HG03565 (cell line): ENCODE data around the gene NUBP2.

Experiments
- ATAC-seq: cut with Tn5 transposase; IDR thresholded peaks from one replicate; pipeline ENCODE4 v1.9.1; 2021; ENCODE audit warnings: mild to moderate bottlenecking, moderate library complexity; ENCODE audit not compliant: unreplicated experiment

Gene NUBP2, protein sequence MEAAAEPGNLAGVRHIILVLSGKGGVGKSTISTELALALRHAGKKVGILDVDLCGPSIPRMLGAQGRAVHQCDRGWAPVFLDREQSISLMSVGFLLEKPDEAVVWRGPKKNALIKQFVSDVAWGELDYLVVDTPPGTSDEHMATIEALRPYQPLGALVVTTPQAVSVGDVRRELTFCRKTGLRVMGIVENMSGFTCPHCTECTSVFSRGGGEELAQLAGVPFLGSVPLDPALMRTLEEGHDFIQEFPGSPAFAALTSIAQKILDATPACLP

GRCh38 chr16:1782408-1783264 lies at the start of gene NUBP2, which contains the start of gene SPSB3:
Gene NUBP2 (plus strand): TSS chr16:1782960. CDS start chr16:1783021, 61 bp downstream.
Gene SPSB3 (minus strand): TSS chr16:1782571. CDS start chr16:1781483, 1,088 bp downstream.
- peak; percentile 73 for ATAC-seq

DNA sequence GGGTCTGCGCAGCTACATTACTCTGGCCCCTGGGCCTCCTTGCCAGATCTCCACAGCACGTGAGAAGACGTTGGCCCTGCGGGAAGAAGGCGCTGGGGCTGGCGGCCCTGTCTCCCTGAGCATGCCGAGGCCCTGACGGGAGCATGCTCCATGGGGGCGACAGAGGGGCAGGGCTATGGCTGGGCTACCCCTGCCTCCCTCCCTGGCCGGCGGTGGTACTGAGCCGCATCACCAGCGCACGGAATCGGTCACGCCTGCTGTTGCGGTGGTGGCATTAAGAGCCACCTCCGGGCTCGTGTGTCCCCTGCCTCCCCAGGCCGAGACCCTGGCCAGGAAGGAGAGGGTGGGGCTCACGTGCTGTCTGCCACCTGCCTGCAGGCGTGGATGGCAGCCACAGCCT lies 48.6 kb upstream of the NUBP2 start:
- ATAC-seq: no peak

- ATAC-seq: no peak
These were observed 47.9 kb upstream of the NUBP2 start for GRCh38 chr16:1734816-1735215.

- no peak for ATAC-seq
These were observed 42.5 kb upstream of the NUBP2 start for GRCh38 chr16:1740234-1740633.

DNA sequence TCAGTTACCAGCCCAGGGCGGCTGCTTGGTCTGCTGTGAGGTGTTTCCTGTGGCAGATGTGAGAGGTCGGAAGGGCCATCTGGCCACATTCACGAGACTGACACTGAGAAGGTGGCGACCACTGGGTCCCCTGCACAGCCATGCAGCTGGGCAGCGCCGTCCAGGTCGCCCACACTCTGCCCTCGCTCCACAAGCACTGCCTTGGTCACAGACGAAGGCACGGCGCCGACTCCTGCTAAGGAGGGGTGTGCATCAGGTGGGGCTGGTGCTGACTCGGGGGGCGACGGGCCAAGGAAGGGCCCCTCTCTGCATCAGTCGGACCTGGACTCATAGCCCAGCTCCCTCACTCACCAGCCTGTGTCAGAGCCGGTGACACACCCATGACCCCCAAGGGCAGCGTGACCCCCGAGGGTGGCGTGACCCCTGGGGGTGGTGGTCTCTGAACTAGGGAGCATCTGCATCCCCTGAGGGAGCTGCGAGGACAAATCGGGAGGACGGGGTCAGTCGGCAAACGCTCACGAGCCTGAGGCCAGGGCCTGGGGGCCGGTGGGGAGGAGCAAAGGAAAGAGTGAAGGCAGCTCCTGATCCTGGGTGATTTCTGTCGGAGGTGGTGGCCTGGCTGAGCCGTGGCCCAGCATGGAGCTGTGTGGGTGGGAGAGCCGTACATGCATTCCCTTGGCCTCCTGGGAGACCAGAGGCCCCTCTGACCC lies 41.8 kb upstream of the NUBP2 start:
- no peak for ATAC-seq

DNA sequence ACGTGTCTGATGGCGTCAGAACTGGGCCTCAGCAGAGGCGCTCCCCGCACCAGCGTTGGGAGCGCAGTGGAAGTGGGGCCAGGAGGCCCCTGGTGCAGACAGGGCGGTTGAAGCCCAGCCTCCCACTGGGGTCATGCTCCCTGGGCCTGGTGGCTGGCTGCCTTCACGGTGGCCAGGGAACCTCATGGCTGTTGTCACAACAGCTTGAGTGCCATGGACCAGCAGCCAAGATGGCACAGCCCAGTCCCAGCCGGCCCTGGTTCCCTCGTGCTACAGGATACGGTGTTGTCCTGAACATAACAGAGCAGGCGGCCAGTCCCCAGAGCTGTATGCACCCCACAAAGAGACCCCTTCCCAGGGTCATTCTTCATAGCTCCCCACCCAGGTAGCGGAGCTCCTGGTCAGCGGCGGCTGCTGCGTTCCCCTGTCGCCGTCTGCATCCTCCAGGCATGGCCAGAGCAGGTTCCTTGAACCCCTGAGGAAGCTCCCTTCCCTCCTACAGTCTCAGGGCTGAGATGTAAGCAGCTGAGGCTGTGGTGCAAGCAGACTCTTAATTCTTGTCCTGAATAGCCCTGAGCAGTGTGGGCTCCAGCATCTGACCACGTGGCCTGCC lies 41.1 kb upstream of the NUBP2 start:
- ATAC-seq: no peak

DNA sequence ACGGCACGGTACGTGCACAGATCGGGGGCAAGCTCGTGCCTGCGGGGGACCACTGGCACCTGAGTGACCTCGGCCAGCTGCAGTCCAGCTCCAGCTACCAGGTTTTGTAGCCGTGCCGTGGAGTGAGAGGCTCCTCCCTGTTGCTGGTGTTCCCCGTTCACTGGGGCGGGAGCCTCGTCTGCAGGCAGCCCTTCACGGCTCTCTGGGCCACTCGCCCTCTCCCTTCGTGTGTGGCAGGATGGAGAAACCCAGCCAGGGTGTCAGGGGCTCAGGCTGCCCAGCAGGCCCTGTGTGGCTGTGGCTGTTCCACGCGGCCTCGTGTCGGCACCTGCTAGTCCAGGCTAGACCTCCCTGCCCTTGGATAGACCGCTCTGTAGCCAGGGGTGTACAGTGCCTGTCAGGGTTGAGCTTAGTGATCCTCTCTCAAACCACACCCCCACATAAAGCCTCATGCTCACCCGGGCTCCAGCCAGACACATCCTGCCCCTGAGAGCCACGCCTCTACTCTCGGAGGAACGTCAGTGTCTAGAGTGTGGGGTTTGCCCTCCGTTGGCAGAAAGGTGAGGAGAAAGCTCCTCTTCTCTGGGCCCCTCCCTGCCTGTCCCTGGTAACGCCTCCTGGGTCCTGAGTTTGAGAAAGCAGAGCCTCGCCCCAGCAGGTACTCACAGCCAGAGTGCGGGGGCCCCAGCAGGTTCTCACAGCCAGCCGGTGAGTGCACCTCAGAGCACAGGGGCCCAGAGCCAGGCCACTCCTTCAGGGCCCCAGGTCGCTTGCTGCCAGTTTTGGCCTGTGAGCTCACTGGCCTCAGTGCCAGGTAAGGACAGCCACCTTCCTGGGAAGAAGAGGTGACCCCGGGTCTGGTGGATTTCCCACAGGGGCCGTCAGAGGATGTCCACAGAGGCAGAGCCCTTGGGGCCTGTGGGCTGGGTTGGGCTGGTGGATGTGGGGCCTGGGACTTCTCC lies 39.1 kb upstream of the NUBP2 start:
- no peak for ATAC-seq

DNA sequence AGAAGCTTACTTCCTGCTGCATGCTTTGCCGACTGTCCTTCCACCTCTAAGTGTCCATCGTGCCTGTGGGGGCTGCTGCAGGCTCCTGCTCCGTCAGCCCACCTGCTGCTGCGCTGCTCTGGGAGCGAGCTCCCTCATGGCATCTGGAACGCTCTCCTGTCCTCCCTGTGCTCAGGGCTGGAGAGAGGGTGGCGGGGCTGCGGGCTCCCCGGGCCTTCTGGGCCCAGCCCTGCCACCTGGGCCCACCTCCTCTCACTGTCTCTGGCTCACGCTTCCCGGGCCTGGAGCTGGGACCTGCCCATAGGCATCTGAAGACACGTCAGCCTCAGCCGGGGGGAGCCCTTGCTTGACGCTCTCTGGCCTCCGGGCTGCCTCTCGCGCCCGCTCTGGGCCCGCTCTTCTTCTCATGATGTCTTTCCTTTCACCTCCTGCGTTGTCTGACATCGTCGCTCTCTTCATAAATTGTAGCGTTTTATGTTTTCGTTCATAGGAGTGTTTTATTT lies 38.4 kb upstream of the NUBP2 start:
- ATAC-seq: no peak

DNA sequence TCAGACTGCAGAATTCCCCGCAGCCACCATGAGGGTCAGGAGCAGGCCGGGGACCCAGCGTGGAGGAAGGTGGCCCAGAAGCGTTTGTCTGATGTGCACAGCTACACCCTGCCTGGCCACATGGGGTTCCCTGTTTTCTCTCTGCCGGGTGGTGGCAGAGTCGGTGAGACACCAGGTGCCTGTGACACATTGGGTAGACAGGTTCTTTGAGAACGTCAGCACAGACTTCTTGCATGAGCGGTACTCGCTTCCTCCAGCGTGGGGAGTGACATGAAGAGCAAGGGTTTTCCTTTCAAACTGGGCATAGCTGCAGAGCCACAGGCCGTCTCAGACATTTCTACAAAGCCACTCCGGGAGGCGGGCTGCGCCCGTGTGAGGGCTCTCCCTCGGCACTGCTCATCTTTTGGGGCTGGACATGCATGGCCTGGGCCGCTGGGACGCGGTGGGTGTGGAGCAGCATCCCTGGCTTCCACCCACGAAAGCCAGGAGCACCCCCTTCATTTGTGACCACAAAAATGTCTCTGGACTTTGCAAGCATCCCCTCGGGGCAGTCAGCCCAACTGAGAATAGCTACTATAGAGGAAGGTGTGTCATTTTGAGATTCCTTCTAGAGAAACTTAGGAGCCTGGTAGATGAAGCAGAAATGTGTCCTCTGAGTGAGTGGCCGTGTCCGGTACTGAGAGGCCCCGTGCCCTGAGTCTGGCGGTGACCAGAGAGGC lies 37.4 kb upstream of the NUBP2 start:
- ATAC-seq: no peak

GRCh38 chr16:1745900-1746692 lies 36.7 kb upstream of the NUBP2 start:
- no peak for ATAC-seq

DNA sequence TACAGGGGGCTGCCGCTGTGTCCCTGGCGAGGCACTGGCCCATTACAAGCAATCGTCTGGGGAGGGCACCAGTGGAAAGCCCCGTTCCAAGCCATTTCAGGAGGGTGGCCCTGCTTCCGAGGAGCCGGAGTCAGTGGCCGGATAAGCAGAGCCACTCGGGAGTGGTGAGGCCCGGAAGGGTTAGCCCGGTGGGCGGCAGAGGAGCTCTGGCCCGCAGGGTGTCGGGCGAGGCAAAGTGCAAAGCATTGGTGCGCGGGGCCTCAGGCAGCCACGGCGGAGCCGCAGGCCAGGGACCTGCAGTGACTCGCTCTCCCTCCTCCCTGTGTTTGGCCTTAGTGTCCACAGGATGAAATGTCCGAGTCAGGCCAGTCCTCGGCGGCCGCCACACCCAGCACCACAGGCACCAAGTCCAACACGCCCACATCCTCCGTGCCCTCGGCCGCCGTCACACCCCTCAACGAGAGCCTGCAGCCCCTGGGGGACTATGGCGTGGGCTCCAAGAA lies 36.0 kb upstream of the NUBP2 start:
- ATAC-seq: no peak

- ATAC-seq: no peak
These were observed 34.8 kb upstream of the NUBP2 start for GRCh38 chr16:1747934-1748333.

DNA sequence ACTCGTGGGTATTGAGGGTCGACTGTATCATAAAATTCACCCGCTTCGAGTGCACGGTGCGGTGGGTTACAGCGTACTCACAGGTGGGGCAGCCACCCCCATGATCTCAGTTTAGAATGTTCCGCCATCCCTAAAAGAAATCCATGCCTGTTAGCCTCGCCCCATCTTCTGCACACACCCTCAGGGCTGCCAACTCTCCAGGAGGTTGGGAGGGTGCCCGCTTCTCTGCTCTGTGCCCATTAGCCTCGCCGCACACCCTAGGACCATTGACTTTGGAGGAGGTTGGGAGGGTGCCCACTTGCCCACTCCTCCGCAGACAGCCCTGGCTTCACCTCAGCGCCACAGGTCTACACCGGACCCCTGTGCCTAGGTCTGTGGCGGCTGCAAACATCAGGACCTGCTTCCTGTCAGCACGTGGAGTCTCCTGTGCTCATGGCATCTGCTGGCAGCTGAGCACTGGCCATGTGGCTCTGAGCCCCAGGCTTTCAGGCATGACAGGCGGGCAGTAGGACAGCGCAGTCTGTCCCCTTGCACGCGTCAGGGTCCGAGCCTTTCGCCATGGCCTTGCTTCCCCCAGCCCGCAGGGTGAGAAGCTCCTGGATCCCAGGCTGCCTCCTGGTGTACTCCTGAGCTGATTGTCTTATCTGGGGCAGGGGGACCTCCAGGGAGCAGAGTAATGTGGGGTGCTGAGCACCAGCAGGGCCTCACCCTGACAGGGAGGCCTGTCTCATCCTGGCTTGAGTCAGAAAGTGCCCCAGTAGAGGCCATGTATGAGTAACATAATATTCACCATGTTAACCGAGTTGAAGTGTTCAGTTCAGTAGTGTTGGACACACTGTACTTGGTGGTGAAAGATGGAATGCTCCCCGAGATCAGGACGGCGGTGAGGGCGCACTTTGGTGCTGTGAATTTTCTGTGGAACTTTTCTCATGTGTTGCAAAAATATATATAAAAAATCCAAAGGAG lies 33.3 kb upstream of the NUBP2 start:
- ATAC-seq: no peak

GRCh38 chr16:1751946-1752345 lies 30.8 kb upstream of the NUBP2 start:
- no peak for ATAC-seq

DNA sequence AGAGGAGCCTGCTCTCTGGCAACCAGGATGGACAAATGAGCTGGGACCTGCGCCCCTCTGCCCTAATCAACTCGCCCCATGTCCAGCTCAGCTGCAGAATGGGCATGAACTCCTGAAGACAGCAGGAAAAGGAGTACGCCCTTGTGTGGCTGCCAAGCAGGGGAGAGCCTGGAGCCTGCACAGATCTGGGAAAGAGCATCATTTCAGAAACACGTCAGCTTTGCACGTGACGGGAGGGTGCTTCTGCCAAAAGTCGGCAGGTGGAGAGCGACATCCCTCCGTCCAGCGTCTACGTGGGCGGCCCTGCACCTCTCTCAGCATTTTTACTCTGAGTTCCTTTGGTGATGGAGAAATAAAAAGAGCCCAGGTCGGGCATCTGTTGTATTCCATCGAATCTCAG lies 29.9 kb upstream of the NUBP2 start:
- no peak for ATAC-seq

GRCh38 chr16:1754204-1754603 lies 28.6 kb upstream of the NUBP2 start:
- no peak for ATAC-seq
